ENCODE data around the gene GSKIP. TPM values are rescaled to one million over a fixed set of nuclear protein-coding genes. Genes with fewer than 3 reads are reported as not detected.

GSKIP gene
- total RNA-seq, 1 donor from 2014 or later, result 16.4 TPM

DNA sequence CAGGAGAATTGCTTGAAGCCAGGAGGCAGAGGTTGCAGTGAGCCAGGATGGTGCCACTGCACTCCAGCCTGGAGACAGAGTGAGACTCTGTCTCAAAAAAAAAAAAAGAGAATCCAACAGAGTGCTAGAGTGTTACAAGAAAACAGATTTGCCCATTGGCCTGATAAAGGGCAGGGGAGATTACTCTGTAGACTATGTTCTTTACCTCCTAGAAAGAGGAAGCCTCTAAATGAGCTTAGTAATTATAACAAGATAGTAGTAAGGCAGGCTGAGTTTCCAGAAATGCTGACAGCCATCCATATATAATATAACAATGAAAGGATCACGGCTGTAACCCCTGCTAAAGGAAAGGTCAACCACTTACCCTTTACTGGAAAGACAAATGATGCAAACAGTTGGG lies 53.0 kb downstream of the GSKIP start:
- no peak for DNase-seq (ENCODE audit: low spot score)

DNA sequence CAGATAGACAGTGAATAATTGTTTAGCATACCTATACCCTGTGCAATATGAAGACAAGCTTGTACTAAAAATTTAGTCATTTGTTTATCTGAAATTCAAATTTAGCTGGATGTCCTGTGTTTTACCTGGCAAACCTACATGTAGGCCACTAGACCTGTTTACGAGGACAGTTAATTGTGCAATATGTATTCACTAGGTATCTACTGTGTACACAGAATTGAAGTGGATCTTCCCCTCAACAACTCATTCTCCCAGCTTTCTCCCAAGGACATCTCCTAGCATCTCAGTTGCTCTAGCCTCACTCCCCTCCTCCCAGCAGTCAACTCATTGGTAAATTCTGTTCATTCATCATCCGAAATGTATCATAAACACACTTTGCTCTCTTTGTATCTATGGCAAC lies 53.9 kb downstream of the GSKIP start:
- no peak for DNase-seq (ENCODE audit: low spot score)

DNA sequence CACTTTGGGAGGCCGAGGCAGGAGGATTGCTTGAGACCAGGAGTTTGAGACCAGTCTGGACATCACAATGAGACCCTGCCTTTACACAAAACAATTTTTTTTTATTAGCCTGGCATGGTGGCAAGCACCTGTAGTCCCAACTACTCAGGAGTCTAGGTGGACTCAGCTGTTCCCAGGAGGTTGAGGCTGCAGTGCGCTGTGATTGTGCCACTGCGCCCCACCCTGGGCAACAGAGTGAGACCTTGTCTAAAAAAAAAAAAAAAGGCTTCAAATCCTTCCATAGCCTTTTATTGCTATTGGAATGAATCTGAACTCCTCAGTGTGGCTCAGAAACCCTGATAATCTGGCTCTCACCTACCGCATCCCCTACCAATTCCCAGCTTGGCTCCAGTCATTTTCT lies 54.7 kb downstream of the GSKIP start:
- DNase-seq (ENCODE audit: low spot score), result no peak

DNA sequence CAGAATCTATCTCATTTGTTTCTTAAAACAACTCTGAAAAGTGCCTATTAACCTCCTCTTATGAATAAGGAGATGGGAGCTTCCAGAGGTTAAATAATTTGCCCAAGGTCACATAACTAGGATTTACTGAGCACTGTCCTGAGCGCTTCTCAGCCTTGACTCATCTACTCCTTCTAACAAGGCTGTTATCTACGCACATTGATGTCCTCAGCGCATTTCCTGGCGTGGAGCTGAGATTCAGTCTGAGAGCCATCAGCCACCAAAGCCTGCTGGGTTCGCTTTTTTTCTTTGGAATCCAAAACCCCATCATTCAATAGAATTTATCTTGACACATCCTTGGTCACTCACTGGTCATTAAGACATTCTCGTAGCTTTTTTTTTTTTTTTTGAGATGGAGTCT lies 57.9 kb downstream of the GSKIP start:
- no peak for DNase-seq (ENCODE audit: low spot score)

DNA sequence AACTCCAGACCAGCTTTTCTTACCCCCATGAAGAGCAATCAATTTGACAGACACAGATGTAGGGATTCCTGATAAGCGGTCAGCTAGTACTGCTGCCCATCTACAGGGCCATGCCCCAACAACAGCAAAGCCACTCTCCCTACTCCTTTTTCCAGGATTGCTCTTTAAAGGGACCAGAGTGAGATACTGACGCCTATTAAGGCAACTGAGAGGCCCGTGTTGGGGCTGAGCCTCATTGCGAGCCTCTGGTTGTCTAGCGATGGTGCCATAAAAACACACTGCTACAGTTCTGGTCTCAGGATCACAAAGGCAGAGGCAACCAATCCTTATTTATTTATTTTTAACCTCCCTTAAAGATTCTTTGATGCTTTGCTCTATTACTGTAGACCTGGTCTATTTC lies 59.7 kb downstream of the GSKIP start:
- DNase-seq (ENCODE audit: low spot score), result no peak

DNA sequence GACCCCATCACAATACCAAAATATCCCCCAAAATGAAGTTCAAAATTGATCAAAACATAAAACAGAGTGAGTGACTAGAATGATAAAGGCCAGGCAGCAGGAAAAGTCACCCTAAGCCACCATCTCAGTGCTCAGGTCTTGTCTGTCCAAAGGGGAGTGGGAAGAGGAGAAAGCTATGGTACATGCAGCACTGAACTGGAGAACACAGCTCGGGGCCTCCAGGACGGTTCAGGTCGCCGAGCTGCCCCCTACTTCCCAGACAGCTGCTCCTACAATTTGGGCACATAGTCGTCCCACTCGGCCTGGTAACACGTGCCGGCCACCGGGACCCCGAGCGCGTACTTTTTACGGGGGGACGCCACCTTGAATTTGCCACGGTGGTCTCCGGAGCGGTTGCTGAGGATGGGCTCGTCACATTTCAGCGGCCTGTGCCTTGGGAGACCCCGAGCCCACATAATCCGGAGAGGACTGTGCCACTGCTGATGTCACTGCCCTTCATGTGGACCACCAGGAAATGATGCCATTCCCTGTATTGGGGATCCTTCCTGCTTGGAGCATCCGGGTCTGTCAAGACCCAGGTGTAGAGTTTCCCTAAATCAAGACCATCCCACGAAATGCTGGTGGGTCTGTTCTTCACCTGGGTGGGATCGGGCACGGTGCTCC lies 60.3 kb downstream of the GSKIP start:
- no peak for DNase-seq (ENCODE audit: low spot score)

DNA sequence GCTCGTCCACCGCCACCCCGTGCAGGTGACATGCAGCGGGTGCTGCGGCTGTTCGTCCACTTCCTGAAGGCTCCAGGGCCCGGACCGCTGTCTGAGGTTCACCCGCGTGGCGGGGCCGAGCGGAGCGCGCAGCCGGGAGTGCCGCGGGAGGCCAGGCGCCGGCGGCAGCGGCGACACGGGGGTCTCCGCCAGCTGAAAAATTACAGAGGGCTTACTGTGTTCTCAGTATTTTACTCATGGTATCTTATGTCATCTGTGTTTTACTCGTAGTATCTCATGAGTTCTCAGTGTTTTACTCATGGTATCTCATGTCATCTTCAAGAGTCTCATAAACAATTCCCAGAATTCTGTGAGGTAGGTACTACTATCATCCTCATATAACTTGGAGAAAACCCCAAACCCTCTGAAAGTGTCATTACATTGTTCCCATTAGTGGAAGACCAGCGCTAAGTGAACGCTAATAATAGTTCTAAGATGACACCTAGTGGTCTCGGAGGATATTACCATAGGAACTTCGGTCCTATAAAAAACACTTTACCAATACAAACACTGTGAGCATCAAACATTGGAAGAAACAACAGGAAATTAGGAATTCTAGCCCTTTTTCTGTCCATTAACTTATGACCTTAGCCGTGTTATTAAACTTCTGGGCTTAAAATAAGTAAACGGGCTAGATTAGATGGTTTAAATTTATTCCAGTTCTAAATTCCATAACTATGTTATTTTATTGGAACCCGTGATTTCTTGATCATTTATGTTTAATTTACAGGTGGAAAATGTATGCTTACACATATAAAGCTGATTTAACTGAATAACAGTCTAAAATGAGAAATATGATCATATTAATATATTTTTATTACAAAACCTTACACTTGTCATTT lies 61.0 kb downstream of the GSKIP start:
- DNase-seq (ENCODE audit: low spot score), result no peak

DNA sequence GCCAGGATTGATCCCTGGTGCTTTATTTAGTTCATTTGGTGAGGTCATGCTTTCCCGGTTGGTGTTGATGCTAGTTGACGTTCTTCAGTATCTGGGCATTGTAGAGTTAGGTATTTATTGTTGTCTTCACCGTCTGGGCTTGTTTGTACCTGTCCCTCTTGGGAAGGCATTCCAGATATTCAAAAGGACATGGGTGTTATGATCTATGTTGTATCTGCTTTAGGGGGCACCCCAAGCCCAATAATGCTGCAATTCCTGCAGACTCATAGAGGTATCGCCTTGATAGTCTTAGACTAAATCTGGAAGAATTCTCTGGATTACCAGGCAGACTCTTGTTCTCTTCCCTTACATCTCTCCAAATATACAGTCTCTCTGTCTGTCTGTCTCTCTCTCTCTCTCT lies 70.7 kb downstream of the GSKIP start:
- no peak for DNase-seq (ENCODE audit: low spot score)

Other genes with a start within 250 kb of the GSKIP start
- gene BDKRB2, start 158.7 kb upstream of the GSKIP start, total RNA-seq, result 11.4 TPM
- gene BDKRB1, start 107.3 kb upstream of the GSKIP start, total RNA-seq, result 0.71 TPM
- gene ATG2B, start 185 bp upstream of the GSKIP start, total RNA-seq, result 21.3 TPM
- gene AK7, start 28.6 kb downstream of the GSKIP start, total RNA-seq, result 0.87 TPM
- 137 TPM for gene PAPOLA, start 138.9 kb downstream of the GSKIP start, total RNA-seq